Stimulated activated CD4-positive, alpha-beta T cell treated with anti-CD3 and anti-CD28 coated beads, Interleukin-4, amount 100 ng/mL, for 1 hour (primary cell): ENCODE data around the gene PRR14L.
"Not testable (repeated sequence)": the region's sequence is repeated elsewhere in the genome, so short reads cannot be mapped to it uniquely, and the experiment has no call there.

Experiments used
- DNase-seq: peaks from one replicate; pipeline ENCODE4 v3.0.0-alpha.2; 2020

The PRR14L gene

DNA sequence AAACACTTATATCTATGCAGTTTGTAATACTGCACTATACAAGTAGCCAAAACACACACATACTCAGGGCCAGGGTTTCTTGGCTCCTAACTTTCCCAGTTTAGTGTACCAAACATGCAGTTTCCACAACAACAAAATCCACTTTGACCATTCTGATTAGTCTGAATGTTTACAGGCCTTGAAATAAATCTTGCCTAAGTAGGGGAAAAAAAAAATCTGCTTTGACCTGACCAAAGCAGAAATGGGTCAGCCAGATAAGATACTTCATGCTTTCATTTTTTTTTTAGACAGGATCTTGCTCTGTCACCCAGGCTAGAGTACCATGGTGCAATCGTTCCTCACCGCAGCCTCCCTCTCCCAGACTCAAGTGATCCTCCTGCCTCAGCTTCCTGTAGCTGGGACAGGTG is 10.1 kb downstream of the PRR14L start:
- DNase-seq: no peak

DNA sequence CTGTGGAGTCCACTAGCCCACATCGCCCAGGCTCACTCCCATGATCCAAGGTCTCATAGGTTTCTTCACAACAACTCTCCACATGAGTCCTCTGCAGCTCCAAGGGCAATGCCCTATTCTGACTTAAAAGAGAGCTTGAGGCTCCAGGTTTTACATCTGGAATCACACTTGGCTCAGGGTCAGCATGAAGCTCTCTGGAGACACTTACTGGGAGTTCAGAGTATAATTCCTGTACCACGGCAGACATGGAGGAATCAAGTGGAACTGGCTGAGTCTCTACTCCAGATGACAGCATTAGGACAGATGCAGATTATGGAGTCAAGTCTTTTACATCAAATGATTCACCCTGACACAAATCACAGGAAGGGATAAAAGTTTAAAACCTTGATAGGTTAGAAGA is 11.4 kb downstream of the PRR14L start:
- DNase-seq: no peak

- DNase-seq: no peak
Observed at GRCh38 chr22:31737932-31738331, 12.0 kb downstream of the PRR14L start.

DNA sequence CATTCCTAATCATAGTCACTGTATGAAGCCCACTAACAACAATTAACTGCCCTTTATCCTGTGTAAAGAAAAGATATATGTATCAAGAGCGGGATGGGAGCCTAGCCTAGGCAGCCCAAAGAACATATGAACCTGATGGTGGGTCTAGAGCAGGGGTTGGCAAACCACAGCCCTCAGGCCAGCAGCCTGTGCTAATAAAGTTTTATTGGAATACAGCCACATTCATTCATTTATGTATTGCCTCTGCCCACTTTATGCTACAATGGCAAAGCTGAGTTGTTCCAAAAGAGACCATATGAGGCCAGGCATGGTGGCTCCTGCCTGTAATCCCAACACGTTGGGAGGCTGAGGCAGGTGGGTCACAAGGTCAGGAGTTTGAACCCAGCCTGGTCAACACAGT is 13.5 kb downstream of the PRR14L start:
- no peak for DNase-seq

DNA sequence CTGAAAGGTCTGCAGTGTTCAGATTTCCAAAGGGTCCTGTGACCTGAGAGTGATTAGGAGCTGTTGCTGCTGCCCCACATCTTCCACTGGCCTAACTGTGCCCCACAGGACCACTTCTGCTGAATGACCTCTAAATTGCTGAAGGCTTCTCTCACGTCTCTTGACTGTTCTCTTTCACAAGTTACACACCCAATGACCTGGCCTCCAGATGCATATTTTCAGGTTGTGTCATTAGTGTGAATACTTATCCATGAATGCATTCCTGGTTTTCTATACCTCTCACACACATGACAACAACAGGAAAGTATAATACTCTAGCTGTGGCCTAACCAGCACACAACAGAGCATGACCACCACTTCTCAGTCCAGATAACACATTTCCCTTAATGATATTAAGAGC is 15.4 kb downstream of the PRR14L start:
- no peak for DNase-seq

DNA sequence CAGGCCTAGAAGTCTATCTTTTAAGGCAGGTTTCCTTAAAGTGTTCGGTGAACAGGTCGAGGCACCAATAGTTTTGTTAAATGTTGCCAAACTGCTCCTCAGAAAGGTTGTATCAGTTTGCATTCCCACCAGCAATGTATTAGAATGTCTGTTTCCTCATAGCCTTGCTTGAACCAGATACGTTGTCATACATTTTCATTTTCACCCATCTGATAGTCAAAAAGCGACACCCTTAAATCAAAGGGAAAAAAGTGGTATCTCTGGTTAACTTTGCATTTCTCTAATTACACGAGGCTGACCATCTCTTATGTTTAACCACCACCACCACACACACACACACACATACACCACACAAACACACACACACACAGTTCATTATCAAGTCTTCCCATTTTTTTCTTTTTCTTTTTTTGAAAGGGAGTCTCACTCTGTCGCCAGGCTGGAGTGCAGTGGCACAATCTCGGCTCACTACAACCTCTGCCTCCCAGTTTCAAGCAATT is 16.3 kb downstream of the PRR14L start:
- DNase-seq: no peak

DNA sequence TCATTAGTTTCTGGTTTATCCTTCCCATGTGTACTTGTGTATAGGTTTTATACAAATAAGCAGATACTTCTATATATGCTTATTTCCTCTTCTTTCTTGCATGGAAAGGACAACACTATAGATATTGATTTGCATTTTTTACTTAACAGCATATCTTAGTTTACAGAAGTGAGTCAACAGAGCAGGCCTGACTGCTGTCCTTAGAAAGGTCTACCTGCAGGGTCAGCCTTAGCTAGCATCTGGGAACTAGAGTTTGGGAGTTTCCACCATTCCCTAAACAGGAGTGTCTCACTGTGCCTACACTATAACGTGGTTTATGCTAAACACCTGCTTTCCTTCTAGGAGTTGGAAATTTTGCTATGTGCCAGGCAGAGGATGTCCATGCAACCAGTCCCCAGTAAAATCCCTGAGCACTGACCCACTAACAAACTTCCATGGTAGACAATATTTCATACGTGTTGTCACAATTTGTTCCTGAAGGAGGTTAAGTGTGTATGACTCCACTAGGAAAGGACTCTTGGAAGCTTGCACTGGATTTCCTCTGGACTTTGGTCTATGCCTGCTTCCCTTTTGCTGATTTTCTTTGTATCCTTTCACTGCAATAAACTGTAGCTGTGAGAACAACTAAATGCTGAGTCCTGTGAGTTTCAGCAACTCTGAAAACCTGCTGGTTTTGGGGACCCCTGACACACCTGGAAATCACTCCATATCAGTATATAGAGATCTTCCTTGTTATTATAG is 17.7 kb downstream of the PRR14L start:
- no peak for DNase-seq

DNA sequence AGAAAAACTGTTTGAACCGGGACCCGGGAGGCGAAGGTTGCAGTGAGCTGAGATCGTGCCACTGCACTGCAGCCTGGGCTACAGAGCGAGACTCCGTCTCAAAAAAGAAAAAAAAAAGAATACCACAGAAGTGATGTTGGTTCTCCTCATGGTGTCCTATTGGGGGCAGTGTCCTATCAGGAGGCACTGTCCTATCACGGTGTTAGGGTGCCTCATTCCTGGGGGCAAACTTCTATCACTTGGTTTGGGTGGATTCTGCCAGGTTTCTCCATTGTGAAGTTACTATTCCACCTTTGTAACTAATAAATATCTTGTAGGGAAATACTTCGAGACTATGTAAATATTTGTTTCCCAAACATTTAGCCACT is 19.6 kb downstream of the PRR14L start:
- DNase-seq: no peak

DNA sequence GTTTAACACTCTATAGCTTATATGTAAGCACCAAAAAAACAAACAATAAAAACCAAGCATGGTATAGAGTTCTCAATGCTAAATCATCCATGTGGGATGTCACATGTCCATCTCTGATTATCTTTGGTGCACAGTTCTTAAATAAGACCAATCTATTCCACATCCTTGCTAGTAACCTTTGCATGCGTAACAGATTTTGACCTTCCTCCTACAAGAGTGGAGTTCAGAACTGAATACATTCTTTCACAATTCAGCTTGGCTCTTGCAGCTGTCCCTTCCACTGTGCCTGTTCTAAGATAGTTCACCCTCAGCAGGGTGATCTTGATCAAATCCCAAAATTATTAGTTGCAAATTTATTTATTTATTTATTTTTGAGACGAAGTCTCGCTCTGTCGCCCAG is 21.1 kb downstream of the PRR14L start:
- DNase-seq: no peak

DNA sequence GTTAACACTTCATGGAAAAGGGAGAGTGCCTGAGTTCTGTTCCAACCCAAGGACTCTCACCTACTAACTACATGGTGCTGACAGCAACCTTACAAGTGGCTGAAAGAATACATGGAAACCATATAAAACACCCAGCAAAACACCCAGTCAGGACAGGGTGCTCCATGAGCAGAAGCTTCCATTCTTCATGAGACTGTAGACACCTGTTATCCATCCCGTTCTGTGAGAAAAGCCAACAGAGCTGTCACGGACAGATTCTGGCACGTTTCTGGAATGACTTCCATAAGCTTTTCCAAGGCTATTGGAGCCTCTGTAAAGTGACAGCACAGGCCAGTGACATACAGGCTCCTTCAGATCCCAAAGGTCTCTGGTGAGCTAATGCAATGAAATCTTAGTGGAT is 23.2 kb downstream of the PRR14L start:
- DNase-seq: no peak

- DNase-seq: no peak
Observed at GRCh38 chr22:31723723-31724122, 26.2 kb downstream of the PRR14L start.

- DNase-seq: no peak
Observed at GRCh38 chr22:31719850-31720471, 30.0 kb downstream of the PRR14L start.

DNA sequence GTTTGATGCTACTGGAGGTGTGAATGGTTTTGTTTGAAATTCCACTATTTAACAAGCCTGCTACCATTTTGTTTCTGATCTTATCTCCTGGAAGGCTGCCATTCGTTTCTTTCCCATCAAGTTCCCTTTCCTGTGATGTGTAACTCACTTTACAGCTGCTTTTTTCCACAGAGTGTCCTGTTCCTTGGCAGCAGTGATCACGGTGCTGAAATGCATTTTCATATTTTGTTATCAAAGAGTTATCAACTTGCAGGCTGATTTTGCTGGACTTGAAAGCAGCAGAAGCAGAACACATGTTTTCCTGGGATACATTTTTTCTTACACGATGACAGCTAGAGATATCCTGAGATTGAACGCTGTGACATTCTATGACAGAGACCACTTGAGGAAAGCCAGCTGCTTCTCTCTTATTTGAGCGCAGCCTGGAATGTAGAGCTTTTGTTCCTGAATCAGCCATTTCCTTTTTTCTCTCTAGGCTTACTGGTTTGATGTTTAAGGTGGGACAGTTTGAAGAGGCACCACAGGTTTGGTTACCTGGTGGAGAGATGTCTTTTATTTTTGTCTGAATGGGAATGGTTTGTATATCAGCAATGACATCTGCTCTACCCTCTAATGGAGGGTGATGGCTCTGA is 34.7 kb downstream of the PRR14L start:
- DNase-seq: no peak

- DNase-seq: not testable (repeated sequence)
Observed at GRCh38 chr22:31711226-31711625, 38.7 kb downstream of the PRR14L start.

- DNase-seq: no peak
Observed at GRCh38 chr22:31707519-31707918, 42.4 kb downstream of the PRR14L start.

DNA sequence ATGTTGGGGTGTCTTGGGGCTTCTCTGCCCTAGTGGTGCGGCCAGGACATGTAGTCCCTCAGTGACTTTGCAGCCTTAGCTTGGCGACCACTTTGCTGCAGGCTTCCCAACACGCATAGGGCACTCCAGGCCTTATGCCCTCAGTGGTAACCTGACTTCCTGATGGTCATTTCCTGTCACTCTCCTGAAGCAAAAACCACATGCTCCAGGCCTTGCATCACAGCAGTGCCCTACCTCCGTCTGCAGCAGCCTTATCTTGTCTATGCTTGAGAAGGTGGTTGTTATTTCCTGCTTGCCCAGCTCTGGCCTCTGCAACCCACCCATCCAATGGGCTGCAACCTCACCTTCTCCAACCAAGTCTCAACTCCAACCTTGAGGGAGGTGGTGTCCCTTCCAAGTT is 54.5 kb downstream of the PRR14L start:
- no peak for DNase-seq

GRCh38 chr22:31694046-31694445 is 55.9 kb downstream of the PRR14L start:
- DNase-seq: not testable (repeated sequence)

DNA sequence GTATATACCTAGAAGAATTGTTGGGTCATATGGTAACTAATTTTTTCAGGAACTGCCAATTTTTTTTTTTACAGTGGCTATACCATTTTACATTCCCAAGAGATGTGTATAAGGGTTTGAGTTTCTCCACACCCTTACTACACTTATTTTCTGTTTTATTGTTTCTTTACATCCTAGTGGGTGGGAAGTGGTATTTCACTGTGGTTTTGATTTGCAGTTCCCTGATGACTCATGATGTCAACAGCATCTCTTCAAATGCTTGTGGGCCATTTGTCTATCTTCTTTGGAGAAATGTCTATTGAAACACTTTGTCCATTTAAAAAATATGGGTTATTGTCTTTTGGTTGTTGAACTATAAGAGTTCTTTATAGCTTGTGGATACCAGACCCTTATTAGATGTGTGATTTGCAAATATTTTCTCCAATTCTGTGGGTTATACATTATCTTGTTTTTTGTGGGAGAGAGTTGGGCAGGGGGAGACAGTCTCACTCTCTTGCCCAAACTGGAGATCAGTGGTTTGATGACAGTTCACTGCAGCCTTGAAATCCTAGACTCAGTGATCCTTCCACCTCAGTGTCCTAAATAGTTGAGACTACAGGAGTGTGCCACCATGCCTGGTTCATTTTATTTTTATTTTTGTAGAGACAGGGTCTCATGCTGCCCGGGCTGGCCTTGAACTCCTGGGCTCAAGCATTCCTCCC is 57.6 kb downstream of the PRR14L start:
- no peak for DNase-seq

DNA sequence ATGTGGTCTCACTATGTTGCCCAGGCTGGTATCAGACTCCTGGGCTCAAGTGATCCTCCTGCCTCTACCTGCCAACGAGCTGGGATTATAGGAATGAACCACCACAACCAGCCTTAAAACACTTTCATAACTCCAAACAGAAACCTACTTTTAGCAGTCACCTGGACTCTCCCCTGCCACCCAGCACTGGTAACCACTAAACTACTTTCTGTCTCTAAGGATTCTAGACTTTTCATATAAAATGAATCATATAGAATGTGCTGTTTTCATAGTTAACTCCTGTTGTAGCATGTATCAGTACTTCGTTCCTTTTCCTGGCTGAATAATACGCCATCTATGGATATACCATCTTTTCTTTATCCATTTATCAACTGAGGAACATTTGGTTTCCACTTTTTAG is 58.5 kb downstream of the PRR14L start:
- no peak for DNase-seq

DNA sequence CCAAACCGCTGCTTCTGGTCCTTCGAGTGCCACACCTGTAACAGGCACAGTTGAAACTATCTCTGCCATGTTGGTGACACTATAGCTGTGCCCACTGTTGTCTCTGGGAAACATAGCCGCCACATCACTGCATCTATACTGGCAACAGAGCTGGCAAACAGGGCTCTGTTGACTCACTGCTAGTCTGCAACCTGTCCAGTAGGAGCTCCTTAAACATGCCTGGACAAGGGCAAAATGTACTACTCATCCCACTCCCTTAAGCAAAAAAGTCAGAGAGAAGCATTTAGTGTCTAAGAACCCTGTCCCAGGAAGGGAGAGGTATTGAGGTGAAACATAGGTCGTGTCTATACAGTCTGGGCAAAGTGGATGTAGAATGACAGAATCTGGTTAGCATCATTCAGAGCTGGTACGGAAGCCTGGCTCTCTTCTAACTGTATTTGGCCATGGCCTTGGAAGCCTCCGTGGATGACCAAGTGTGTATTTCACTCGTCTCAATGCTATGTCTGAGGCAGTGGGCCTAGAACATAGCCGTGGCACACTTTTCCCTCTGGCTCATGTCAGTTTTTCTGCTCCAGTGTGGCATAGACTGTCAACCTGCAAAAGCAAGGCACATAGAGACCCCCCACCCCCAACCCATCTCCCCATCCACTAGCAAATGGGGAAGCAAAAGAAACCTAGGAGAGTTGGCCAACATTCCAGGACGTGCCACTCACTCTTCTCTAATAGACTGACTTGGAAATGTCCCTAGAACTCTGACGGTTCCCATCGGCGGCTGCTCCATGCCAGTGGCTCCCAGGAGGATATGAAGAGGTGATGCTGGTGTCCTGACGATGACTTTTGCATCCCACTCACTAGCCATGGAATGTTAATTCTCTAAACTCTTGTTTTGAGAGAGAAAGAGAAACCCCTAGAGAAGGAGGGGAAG is 66.5 kb downstream of the PRR14L start:
- DNase-seq: no peak

DNA sequence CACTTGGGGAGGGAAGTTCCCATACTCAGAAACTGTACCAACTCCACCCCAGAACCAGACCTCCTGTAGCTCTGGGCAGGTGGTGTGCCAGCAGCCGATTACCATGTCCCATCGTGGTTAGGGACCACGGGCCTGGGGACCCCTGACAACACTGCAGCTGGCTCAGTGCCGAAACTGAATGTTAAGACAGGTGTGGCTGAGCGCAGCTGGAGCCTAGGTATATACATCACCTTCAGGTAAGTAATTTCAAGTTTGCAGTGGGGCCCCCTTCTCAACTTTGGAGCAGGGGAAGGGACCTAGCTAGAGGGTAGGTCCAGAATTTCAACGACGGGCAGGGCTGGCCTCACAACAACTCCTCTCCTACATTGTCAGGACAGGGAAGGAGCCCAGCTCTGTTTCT is 67.2 kb downstream of the PRR14L start:
- DNase-seq: no peak
